SKM-1 (cell line): ENCODE measurements around the gene BLNK.

Source experiments
- DNase-seq: peaks from one replicate; lab custom pipeline; 2025; ENCODE audit not compliant: unreplicated experiment; lab: John Stamatoyannopoulos, UW

The BLNK gene

DNA sequence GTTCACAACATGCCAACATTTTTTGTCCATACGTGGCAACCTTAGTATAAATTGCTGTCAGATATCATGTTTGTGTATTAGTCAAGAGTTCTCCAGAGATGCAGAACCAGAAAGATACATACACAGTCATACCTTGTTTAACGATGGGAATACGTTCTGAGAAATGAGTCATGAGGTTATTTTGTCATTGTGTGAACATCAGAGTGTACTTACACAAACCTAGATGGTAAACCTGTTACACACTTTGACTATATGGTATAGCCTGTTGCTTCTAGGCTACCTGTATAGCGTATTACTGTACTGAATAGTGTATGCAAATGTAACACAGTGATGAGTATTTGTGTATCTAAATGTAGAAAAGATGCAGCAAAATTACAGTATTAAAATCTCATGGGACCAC, 118.9 kb downstream of the BLNK start:
- no peak for DNase-seq
